Endothelial cell of umbilical vein (primary cell): Measurements from ENCODE around the gene CELSR2.

Experiments used
- EZH2 ChIP-seq: IDR thresholded peaks from 2 replicates; pipeline ENCODE4 v1.6.1; 2012; ENCODE audit warnings: borderline replicate concordance, low read depth, mild to moderate bottlenecking, moderate library complexity, low read length, inconsistent platforms; ENCODE audit not compliant: severe bottlenecking
- FOS ChIP-seq: IDR thresholded peaks from 2 replicates; pipeline ENCODE4 v1.6.1; 2011; ENCODE audit warnings: mild to moderate bottlenecking, low read length, moderate library complexity, borderline replicate concordance; ENCODE audit not compliant: insufficient read depth
- GATA2 ChIP-seq: IDR thresholded peaks from 2 replicates; pipeline ENCODE4 v1.7.0; 2011; ENCODE audit warnings: low read depth, mild to moderate bottlenecking, moderate library complexity, mixed read lengths, low read length; ENCODE audit not compliant: insufficient read length, insufficient read depth
- JUN ChIP-seq: IDR thresholded peaks from 2 replicates; pipeline ENCODE4 v1.6.1; 2011; ENCODE audit warnings: borderline replicate concordance, low read depth; ENCODE audit not compliant: insufficient read length, insufficient read depth
- MAX ChIP-seq: IDR thresholded peaks from 2 replicates; pipeline ENCODE4 v1.6.1; 2011; ENCODE audit not compliant: insufficient read depth, insufficient read length
- MYC ChIP-seq: IDR thresholded peaks from one replicate; pipeline ENCODE4 v1.6.1; 2011; ENCODE audit warnings: mild to moderate bottlenecking, low read depth, low read length
- POLR2A ChIP-seq: IDR thresholded peaks from 2 replicates; pipeline ENCODE4 v1.6.1; 2012; ENCODE audit warnings: low read depth, mild to moderate bottlenecking, control low read depth, low read length
- POLR2AphosphoS5 ChIP-seq: IDR thresholded peaks from 2 replicates; pipeline ENCODE4 v1.6.1; 2012; ENCODE audit warnings: low read depth, mild to moderate bottlenecking, control low read depth, low read length, moderate library complexity; ENCODE audit not compliant: insufficient read depth
- TF ChIP-seq, protein P1 (sequence below), 2 donors: IDR thresholded peaks; 1 replicate in 1 of 2; 2 replicates in 1 of 2; pipeline ENCODE4 v1.5.1; 2011; ENCODE audit warnings: low read length in 2 of 2, mild to moderate bottlenecking in 2 of 2, moderate library complexity in 2 of 2, control low read depth in 1 of 2, inconsistent platforms in 1 of 2, low read depth in 1 of 2; ENCODE audit not compliant: insufficient read depth in 1 of 2; ENCODE audit errors: extremely low read depth in 1 of 2

DNA sequence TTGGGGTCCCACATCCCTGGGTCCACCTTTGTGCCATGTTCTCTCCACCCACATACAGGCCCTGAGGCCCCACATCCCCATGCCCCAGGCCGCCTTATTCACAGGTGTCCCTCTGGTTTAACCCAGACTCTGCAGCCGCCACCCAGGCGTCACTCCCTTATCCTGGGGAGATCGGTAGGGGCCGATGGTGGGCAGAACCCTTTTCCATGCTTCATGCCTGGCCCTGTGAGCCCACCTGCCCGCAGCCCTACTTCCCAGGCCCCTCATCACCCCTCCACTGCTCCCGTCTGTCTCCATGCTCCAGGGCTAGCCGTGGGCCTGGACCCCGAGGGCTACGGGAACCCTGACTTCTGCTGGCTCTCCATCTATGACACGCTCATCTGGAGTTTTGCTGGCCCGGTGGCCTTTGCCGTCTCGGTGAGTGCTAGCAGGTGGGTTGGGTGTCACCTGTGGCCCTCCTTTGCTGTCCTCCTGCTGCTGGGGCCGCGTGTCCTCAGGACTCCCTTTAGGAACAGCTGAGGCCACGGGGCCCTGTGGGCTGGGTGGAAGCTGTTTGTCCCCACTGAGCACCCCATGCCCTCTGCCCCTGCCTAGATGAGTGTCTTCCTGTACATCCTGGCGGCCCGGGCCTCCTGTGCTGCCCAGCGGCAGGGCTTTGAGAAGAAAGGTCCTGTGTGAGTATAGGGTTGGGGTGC lies 21.4 kb downstream of the CELSR2 start:
- TF ChIP-seq, protein P1, sequence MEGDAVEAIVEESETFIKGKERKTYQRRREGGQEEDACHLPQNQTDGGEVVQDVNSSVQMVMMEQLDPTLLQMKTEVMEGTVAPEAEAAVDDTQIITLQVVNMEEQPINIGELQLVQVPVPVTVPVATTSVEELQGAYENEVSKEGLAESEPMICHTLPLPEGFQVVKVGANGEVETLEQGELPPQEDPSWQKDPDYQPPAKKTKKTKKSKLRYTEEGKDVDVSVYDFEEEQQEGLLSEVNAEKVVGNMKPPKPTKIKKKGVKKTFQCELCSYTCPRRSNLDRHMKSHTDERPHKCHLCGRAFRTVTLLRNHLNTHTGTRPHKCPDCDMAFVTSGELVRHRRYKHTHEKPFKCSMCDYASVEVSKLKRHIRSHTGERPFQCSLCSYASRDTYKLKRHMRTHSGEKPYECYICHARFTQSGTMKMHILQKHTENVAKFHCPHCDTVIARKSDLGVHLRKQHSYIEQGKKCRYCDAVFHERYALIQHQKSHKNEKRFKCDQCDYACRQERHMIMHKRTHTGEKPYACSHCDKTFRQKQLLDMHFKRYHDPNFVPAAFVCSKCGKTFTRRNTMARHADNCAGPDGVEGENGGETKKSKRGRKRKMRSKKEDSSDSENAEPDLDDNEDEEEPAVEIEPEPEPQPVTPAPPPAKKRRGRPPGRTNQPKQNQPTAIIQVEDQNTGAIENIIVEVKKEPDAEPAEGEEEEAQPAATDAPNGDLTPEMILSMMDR (IDR thresholded peaks at IDR 0.05; ENCODE audit: extremely low read depth in 1 of 2, insufficient read depth in 1 of 2, low read depth in 1 of 2, low read length in 2 of 2): no peak
- TF ChIP-seq POLR2A (no peak), MAX (no peak), FOS (no peak), EZH2 (no peak), JUN (no peak), POLR2AphosphoS5 (no peak), MYC (no peak), GATA2 (no peak)
